ENCODE measurements around the gene CHAC1. TPM values are rescaled to one million over a fixed set of nuclear protein-coding genes. Genes with fewer than 3 reads are reported as not detected.

CHAC1 gene
- total RNA-seq, 1 experiment from 2014 or later: 49.4 TPM

DNA sequence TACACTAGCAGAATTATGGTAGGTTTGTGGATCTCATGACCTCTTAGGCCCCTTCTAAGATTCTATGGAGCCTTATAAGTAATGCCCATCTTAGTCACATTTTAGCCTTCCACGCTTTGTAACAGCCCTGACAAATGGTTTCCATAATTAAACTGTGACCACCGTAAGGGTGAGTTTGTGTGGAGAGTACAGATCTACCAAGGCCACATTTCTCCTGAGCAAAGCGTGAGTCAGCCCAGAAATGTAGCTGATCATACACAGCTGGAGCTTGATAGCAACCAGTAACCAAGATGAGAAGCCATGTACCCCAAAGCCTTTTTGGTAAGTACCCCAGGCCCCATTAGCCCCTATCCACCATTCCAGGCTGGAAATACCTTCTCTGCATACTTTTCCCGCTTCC, 31.7 kb downstream of the CHAC1 start:
- TF ChIP-seq, protein P1, sequence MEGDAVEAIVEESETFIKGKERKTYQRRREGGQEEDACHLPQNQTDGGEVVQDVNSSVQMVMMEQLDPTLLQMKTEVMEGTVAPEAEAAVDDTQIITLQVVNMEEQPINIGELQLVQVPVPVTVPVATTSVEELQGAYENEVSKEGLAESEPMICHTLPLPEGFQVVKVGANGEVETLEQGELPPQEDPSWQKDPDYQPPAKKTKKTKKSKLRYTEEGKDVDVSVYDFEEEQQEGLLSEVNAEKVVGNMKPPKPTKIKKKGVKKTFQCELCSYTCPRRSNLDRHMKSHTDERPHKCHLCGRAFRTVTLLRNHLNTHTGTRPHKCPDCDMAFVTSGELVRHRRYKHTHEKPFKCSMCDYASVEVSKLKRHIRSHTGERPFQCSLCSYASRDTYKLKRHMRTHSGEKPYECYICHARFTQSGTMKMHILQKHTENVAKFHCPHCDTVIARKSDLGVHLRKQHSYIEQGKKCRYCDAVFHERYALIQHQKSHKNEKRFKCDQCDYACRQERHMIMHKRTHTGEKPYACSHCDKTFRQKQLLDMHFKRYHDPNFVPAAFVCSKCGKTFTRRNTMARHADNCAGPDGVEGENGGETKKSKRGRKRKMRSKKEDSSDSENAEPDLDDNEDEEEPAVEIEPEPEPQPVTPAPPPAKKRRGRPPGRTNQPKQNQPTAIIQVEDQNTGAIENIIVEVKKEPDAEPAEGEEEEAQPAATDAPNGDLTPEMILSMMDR (IDR thresholded peaks at IDR 0.05; ENCODE audit: unreplicated experiment): no peak
- H3K36me3 Mint-ChIP-seq (ENCODE audit: insufficient read depth, unreplicated experiment): peaks cover 77% of the 10 kb centered on the region
- no peaks in the 10 kb centered on the region for H3K9me3 Mint-ChIP-seq (ENCODE audit: unreplicated experiment)
- H3K4me3 Mint-ChIP-seq (ENCODE audit: unreplicated experiment): no peak overlapping the region
- ChIA-PET CTCF (interaction anchor here (2.1 kb wide), 1 partner anchor 43 kb away, joined by 8 read pairs; no protein-coding TSS in a partner anchor), POLR2A (interaction anchor here (0.6 kb wide), 1 partner anchor 165 kb away, joined by 4 read pairs; no protein-coding TSS in a partner anchor)
- DNase-seq (ENCODE audit: unreplicated experiment): no peak
- no peaks in the 10 kb centered on the region for H3K4me1 Mint-ChIP-seq (ENCODE audit: insufficient read depth, unreplicated experiment)
- H3K27ac Mint-ChIP-seq (ENCODE audit: low read depth, unreplicated experiment): no peak overlapping the region
- no peaks in the 10 kb centered on the region for H3K27me3 Mint-ChIP-seq (ENCODE audit: insufficient read depth, unreplicated experiment)
- intact Hi-C loops (cut with micrococcal nuclease): no loop called here
- no TSS peak for BruUV-seq (replicated peaks)

DNA sequence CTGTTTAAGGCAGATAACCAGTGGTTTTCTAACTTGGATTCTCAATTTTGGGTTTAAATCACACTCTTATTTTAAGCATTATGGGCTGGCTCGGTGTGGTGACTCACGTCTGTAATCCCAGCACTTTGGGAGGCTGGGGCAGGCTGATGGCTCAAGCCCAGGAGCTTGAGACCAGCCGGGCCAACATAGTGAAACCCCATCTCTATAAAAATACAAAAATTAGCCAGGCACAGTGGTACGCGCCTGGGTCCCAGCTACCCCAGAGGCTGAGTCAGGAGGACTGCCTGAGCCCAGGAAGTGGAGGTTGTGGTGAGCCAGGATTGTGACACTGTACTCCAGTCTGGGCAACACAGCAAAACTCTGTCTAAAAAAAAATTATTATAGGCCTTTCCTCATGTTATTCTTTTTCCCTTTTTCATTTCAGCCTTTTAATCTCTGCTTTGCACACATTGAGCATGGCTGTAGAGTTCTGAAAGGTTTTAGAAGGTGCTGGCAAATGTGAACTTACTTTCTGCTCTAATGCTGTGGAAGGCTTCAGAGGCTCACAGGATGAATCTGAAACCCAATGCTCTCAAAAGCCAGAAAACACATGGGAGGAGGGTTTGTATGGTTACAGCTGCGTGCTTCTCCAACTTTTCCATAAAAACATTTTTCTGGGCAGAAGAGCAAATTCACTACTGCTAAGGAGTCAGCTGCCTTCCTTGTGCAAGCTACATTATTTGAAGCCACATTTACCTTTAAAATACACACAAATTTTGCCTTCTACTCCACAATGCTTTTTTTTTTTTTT, 32.5 kb downstream of the CHAC1 start:
- POLR2A ChIA-PET: no interaction called here
- CTCF ChIA-PET: interaction anchor here (0.6 to 0.9 kb wide), 5 partner anchors 10 to 549 kb away, joined by 3 to 6 read pairs (median 3); no protein-coding TSS in a partner anchor
- Mint-ChIP-seq H3K4me1 (ENCODE audit: insufficient read depth, unreplicated experiment) (no peaks in the 10 kb centered on the region), H3K27me3 (ENCODE audit: insufficient read depth, unreplicated experiment) (no peaks in the 10 kb centered on the region), H3K4me3 (ENCODE audit: unreplicated experiment) (no peak overlapping the region), H3K36me3 (ENCODE audit: insufficient read depth, unreplicated experiment) (peaks cover 75% of the 10 kb centered on the region), H3K27ac (ENCODE audit: low read depth, unreplicated experiment) (no peak overlapping the region), H3K9me3 (ENCODE audit: unreplicated experiment) (no peaks in the 10 kb centered on the region)
- no TSS peak for BruUV-seq (replicated peaks)
- intact Hi-C loops (cut with micrococcal nuclease): no loop called here
- DNase-seq (ENCODE audit: unreplicated experiment): no peak
- TF ChIP-seq, protein P1 (IDR thresholded peaks at IDR 0.05; ENCODE audit: unreplicated experiment): no peak

DNA sequence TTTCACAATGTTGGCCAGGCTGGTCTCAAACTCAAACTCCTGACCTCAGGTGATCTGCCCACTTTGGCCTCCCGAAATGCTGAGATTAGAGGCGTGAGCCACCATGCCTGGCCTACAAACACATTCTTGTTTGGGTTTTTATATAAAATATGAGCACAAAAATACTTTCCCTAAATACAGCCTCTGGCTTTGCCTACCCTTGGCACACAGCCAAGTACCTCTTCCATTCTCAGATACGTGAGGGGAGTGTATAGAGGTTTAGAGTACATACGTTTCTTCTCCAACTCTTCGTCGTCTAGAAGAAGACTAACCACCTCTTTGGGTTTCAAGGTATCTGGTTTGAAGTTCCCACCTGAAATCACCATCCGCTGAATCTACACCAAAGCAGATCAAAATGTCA, 33.5 kb downstream of the CHAC1 start:
- Mint-ChIP-seq H3K27ac (ENCODE audit: low read depth, unreplicated experiment) (no peak overlapping the region), H3K36me3 (ENCODE audit: insufficient read depth, unreplicated experiment) (peaks cover 73% of the 10 kb centered on the region), H3K4me1 (ENCODE audit: insufficient read depth, unreplicated experiment) (peaks cover 5% of the 10 kb centered on the region), H3K4me3 (ENCODE audit: unreplicated experiment) (no peak overlapping the region), H3K9me3 (ENCODE audit: unreplicated experiment) (no peaks in the 10 kb centered on the region), H3K27me3 (ENCODE audit: insufficient read depth, unreplicated experiment) (no peaks in the 10 kb centered on the region)
- CTCF ChIA-PET: interaction anchor here (0.6 kb wide), 1 partner anchor 84 kb away, joined by 3 read pairs; no protein-coding TSS in a partner anchor
- intact Hi-C loops (cut with micrococcal nuclease): no loop called here
- POLR2A ChIA-PET: no interaction called here
- BruUV-seq (replicated peaks): no TSS peak
- no peak for DNase-seq (ENCODE audit: unreplicated experiment)
- TF ChIP-seq, protein P1 (IDR thresholded peaks at IDR 0.05; ENCODE audit: unreplicated experiment): no peak

DNA sequence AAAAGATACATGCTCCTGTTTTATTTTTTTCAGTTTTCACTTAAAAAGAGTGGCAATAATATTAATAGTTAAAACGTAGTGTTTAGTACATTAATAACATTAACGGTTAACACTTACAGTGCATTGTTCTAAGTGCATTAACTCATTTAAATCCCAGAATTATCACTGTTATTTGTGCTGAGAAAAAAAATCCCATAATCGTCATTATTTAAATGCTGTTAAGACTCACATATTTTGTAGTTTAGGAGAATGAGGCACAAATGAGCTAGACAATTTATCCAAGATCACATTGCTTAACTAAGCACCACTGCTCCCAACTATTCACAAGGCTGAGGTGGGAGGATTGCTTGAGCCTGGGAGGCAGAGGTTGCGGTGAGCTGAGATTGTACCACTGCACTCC, 34.9 kb downstream of the CHAC1 start:
- TF ChIP-seq, protein P1 (IDR thresholded peaks at IDR 0.05; ENCODE audit: unreplicated experiment): no peak
- intact Hi-C loops (cut with micrococcal nuclease): no loop called here
- DNase-seq (ENCODE audit: unreplicated experiment): no peak
- peaks cover 5% of the 10 kb centered on the region for H3K4me1 Mint-ChIP-seq (ENCODE audit: insufficient read depth, unreplicated experiment)
- H3K4me3 Mint-ChIP-seq (ENCODE audit: unreplicated experiment): no peak overlapping the region
- H3K27ac Mint-ChIP-seq (ENCODE audit: low read depth, unreplicated experiment): no peak overlapping the region
- POLR2A ChIA-PET: no interaction called here
- no TSS peak for BruUV-seq (replicated peaks)
- no peaks in the 10 kb centered on the region for H3K27me3 Mint-ChIP-seq (ENCODE audit: insufficient read depth, unreplicated experiment)
- CTCF ChIA-PET: interaction anchor here (0.7 to 1.1 kb wide), 3 partner anchors 26 to 46 kb away, joined by 3 to 5 read pairs (median 3); no protein-coding TSS in a partner anchor
- peaks cover 64% of the 10 kb centered on the region for H3K36me3 Mint-ChIP-seq (ENCODE audit: insufficient read depth, unreplicated experiment)
- H3K9me3 Mint-ChIP-seq (ENCODE audit: unreplicated experiment): no peaks in the 10 kb centered on the region

Measured in MCF 10A (cell line).